Subcutaneous adipose tissue (tissue), 4 donors: ENCODE measurements around the gene IRAK3. TPM values are rescaled to one million over a fixed set of nuclear protein-coding genes. Genes with fewer than 3 reads are reported as not detected.

Source experiments
- total RNA-seq, 4 donors: library from RNA; depleted of rRNA; stranded (reverse); fragments of >200 nt; gene quantifications; one replicate each; pipeline ENCODE4 v1.1.0, GENCODE V29; 2016
- TF ChIP-seq, protein P1 (sequence below): fragments of 450-650 bp; IDR thresholded peaks from one replicate; pipeline ENCODE4 v1.5.1; 2016; ENCODE audit warnings: low read depth, mild to moderate bottlenecking, control low read depth, antibody characterized with exemption, moderate library complexity

IRAK3 gene, protein sequence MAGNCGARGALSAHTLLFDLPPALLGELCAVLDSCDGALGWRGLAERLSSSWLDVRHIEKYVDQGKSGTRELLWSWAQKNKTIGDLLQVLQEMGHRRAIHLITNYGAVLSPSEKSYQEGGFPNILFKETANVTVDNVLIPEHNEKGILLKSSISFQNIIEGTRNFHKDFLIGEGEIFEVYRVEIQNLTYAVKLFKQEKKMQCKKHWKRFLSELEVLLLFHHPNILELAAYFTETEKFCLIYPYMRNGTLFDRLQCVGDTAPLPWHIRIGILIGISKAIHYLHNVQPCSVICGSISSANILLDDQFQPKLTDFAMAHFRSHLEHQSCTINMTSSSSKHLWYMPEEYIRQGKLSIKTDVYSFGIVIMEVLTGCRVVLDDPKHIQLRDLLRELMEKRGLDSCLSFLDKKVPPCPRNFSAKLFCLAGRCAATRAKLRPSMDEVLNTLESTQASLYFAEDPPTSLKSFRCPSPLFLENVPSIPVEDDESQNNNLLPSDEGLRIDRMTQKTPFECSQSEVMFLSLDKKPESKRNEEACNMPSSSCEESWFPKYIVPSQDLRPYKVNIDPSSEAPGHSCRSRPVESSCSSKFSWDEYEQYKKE
- 100 to 1,000 TPM in 1 of 4 donors, 10 to 100 TPM in 3; 83.5 to 111 (median 90.8) TPM for total RNA-seq

DNA sequence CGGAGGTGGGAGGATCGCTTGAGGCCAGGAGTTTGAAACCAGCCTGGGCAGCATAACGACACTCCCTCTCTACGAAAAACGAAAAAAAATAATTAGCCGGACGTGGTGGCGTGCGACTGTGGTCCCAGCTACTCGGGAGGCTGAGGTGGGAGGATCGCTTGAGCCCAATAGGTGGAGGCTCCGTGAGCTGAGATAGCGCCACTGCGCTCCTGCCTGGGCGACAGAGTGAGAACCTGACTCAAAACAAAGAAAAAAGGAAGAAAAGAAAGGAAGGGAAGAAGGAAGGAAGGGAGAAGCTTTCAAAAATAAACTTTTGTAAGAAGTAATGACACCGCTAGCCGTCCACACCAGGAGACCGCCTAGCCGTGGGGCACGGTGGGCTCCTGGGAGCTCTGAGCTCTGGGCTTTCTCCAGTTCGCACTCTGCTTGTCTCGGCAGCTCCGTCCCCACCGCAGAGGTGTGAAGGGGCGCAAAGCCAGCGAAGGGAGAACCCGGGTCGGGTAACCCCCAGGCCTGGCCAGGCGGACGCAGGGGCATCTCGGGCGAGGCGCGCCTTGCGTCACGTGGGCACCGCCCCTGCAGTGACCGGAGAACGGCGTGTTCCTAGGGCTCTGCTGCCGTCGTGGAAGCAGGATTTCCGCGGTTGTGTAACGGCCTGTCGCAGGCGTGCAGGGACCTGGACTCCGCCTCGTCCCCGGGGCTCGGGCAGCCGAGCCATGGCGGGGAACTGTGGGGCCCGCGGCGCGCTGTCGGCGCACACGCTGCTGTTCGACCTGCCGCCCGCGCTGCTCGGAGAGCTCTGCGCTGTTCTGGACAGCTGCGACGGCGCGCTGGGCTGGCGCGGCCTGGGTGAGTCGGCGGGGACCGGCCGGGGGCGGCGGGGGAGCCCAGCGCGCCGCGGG is at the start of gene IRAK3:
TSS of gene IRAK3 (plus strand) at position 631 of the 902 bp plus-strand sequence. CDS start at position 717, 86 bp downstream.
- TF ChIP-seq, protein P1, sequence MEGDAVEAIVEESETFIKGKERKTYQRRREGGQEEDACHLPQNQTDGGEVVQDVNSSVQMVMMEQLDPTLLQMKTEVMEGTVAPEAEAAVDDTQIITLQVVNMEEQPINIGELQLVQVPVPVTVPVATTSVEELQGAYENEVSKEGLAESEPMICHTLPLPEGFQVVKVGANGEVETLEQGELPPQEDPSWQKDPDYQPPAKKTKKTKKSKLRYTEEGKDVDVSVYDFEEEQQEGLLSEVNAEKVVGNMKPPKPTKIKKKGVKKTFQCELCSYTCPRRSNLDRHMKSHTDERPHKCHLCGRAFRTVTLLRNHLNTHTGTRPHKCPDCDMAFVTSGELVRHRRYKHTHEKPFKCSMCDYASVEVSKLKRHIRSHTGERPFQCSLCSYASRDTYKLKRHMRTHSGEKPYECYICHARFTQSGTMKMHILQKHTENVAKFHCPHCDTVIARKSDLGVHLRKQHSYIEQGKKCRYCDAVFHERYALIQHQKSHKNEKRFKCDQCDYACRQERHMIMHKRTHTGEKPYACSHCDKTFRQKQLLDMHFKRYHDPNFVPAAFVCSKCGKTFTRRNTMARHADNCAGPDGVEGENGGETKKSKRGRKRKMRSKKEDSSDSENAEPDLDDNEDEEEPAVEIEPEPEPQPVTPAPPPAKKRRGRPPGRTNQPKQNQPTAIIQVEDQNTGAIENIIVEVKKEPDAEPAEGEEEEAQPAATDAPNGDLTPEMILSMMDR, result no peak

DNA sequence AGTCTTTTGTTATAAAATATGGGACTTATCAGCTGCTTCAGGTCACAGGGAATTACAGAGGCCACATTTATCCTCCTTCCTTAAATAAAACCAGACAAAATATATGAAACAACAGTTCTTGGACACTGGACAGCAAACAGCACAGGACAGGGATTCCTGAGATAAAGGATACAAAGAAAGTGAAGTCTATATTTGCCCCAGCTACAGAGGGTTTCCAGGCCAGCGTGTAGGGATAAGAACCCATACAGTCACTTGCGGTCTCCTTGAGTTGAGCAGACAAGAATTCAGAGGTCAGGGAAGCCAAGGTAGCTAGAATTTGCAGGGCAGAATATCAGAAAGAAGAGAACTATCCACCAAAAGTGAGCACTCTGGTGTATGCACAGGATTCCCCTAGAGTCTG is 49.7 kb upstream of the IRAK3 start:
- TF ChIP-seq, protein P1, result no peak

DNA sequence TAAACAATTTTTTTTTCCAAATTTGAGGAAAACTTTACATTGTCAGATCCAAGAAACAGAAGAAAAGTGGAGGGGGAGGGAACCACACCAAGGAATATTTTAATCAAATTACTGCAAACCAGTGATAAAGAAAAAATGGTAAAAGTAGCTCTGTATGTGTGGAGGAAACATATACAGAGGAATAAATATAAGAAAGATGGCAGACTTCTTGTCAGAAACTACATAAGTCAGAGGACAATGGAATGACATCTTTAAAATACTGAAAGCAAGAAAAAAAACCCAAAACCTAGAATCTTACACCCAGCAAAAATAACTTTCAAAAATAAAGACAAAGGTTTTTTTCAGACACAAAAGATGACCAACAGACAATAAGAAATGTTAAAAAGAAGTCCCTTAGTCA is 48.3 kb upstream of the IRAK3 start:
- TF ChIP-seq, protein P1, result no peak

DNA sequence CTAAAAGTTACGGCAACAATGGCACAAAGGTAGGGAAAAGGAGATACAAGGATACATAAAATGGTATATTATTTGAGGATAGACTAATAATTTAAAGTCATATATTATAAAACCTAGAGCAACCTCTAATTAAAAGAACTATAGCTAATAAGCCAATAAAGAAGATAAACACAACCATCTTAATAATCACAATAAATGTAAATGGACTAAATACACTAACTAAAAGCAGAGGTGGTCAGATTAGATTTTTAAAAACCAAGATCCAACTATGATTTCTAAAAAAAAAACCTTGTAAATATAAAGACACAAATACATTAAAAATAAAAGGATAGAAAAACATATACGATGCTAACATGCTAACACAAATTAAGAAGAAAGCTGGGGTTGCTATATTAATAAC is 47.7 kb upstream of the IRAK3 start:
- TF ChIP-seq, protein P1, result no peak

DNA sequence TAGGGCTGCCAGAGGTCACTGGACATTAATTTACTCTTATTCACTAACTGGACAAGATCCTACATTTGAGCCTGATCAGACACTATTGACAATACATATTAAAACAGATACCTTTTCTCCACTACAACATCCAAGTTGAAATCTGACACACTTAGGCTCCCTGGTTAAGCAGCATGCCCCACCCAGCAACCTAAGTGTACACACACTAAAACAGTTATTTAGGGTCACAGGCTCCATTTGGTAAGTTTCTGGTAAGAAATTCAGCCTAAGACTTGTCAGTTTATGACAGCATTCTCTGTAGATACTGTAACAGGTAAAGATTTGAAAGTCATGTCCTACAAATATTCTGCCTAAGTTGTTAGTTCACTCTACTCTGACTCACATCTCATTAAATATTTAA is 46.2 kb upstream of the IRAK3 start:
- TF ChIP-seq, protein P1, result no peak

DNA sequence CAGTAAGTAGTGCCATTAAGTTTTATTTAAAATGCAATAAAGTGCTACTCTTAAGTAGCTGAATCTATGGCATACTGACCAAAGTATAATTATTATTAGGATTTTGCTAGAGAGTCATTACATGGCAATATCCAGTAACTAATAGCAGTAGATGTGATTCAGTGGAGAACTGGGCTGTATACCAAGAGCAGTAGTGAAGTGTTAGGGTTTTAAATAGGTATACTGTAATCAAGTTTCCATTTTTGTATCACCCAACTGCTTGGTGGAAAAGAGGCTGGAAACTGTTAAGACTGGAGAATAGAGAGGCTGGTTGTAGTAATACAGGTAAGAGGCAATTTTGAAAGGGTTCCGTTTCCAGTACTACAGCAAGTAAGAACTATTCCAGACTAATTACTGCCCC is 45.1 kb upstream of the IRAK3 start:
- TF ChIP-seq, protein P1, result no peak
